Measurements from ENCODE around the gene CADPS. TPM values are rescaled to one million over a fixed set of nuclear protein-coding genes. Genes with fewer than 3 reads are reported as not detected.

CADPS gene
- total and polyA plus RNA-seq, 9 of the 15 experiments (the other 6 are each of a cell fraction or from before 2014, with no cell fraction given) = not detected

GRCh38 chr3:62755285-62755684 lies 119.9 kb downstream of the CADPS start (continued):
- TF ChIP-seq SIRT6 (IDR thresholded peaks at IDR 0.05; ENCODE audit: low read depth, low read length) = no peak
- TF ChIP-seq ZNF592 (IDR thresholded peaks at IDR 0.05) = no peak
- TF ChIP-seq ZC3H4 (CRISPR knock-in tag; IDR thresholded peaks at IDR 0.05; ENCODE audit: borderline replicate concordance) = no peak
- no peak for TF ChIP-seq ZNF639 (CRISPR knock-in tag; conservative IDR thresholded peaks at IDR 0.05 in 1 of 2, IDR thresholded peaks at IDR 0.05 in 1 of 2)
- TF ChIP-seq ZBTB9 (CRISPR knock-in tag; IDR thresholded peaks at IDR 0.05) = no peak

All from K562 (cell line).